Loucy (cell line): Measurements from ENCODE around the gene JAZF1.
A peak's percentile ranks its signal among the peaks of the same experiment; 100 is the strongest.

Source experiments
- H2AFZ ChIP-seq: fragments of 200-600 bp; sonication (generic); 2 replicates; pipeline ENCODE4 v1.6.0; 2016; ENCODE audit warnings: antibody characterized with exemption, mild to moderate bottlenecking, low read length, moderate library complexity
- H3F3A ChIP-seq: fragments of 200-600 bp; 2 replicates; pipeline ENCODE4 v1.6.0; 2016; ENCODE audit warnings: antibody characterized with exemption, low read depth, mild to moderate bottlenecking
- H3K27me3 ChIP-seq: fragments of 200-600 bp; sonication (generic); 2 replicates; pipeline ENCODE4 v1.6.1; 2014; ENCODE audit warnings: low read length, mild to moderate bottlenecking; ENCODE audit not compliant: insufficient read depth, poor library complexity, severe bottlenecking
- H3K36me3 ChIP-seq: fragments of 200-600 bp; sonication (generic); 2 replicates; pipeline ENCODE4 v1.6.1; 2016; ENCODE audit warnings: low read length; ENCODE audit not compliant: insufficient read depth
- H3K4me1 ChIP-seq: fragments of 200-600 bp; sonication (generic); 2 replicates; pipeline ENCODE4 v1.5.1; 2014; ENCODE audit warnings: low read length, mild to moderate bottlenecking; ENCODE audit not compliant: insufficient read depth, poor library complexity, severe bottlenecking
- H3K4me2 ChIP-seq: fragments of 200-600 bp; sonication (generic); 2 replicates; pipeline ENCODE4 v1.6.0; 2014; ENCODE audit warnings: antibody characterized with exemption, low read length, low read depth, mild to moderate bottlenecking; ENCODE audit not compliant: poor library complexity, severe bottlenecking
- H3K4me3 ChIP-seq: fragments of 200-600 bp; sonication (generic); 2 replicates; pipeline ENCODE4 v1.5.1; 2014; ENCODE audit warnings: low read length, mild to moderate bottlenecking, mixed read lengths; ENCODE audit not compliant: poor library complexity, severe bottlenecking
- H3K79me2 ChIP-seq: fragments of 200-600 bp; sonication (generic); 2 replicates; pipeline ENCODE4 v1.6.1; 2014; ENCODE audit warnings: low read length; ENCODE audit not compliant: insufficient read depth
- H3K9ac ChIP-seq: fragments of 200-600 bp; sonication (generic); 2 replicates; pipeline ENCODE4 v1.6.0; 2014; ENCODE audit warnings: mild to moderate bottlenecking, low read depth, low read length, moderate library complexity; ENCODE audit not compliant: poor library complexity, severe bottlenecking
- H3K9me2 ChIP-seq: fragments of 200-600 bp; sonication (generic); replicated peaks from 2 replicates; pipeline ENCODE4 v1.6.1; 2016; ENCODE audit warnings: low read depth, low read length, mixed read lengths
- H3K9me3 ChIP-seq: fragments of 200-600 bp; sonication (generic); 2 replicates; pipeline ENCODE4 v1.6.1; 2014; ENCODE audit warnings: mild to moderate bottlenecking, antibody characterized with exemption, low read length, low read depth; ENCODE audit not compliant: insufficient read depth
- H4K20me1 ChIP-seq: fragments of 200-600 bp; sonication (generic); 2 replicates; pipeline ENCODE4 v1.6.0; 2014; ENCODE audit warnings: antibody characterized with exemption, low read length, mild to moderate bottlenecking; ENCODE audit not compliant: insufficient read depth, poor library complexity, severe bottlenecking
- CTCF ChIP-seq: fragments of 200-600 bp; sonication (generic); conservative IDR thresholded peaks from 2 replicates; pipeline ENCODE4 v1.5.1; 2014; ENCODE audit warnings: mild to moderate bottlenecking, antibody characterized with exemption, low read length
- EZH2phosphoT487 ChIP-seq: fragments of 200-600 bp; IDR thresholded peaks from 2 replicates; pipeline ENCODE4 v1.6.1; 2018; ENCODE audit warnings: antibody characterized with exemption, mild to moderate bottlenecking, moderate library complexity, borderline replicate concordance

JAZF1 gene

GRCh38 chr7:28093623-28094232 lies 86.9 kb downstream of the JAZF1 start:
- H3K4me1 ChIP-seq = peaks cover 24% of the 10 kb centered on the region
- no peaks in the 10 kb centered on the region for H3K27me3 ChIP-seq
- peaks cover 15% of the 10 kb centered on the region; the same call in 1 of the 2 replicates for H3K79me2 ChIP-seq
- no peak overlapping the region for H3K4me2 ChIP-seq
- H3F3A ChIP-seq = peaks cover 7% of the 10 kb centered on the region; the same call in 1 of the 2 replicates
- no peak overlapping the region for H3K9ac ChIP-seq
- H3K9me3 ChIP-seq = no peaks in the 10 kb centered on the region
- H3K4me3 ChIP-seq = no peak overlapping the region
- H2AFZ ChIP-seq = no peak overlapping the region
- no peaks in the 10 kb centered on the region for H3K36me3 ChIP-seq
- no peaks in the 10 kb centered on the region for H3K9me2 ChIP-seq
- H4K20me1 ChIP-seq = peaks cover 4% of the 10 kb centered on the region
- TF ChIP-seq EZH2phosphoT487 = no peak
- TF ChIP-seq CTCF = peak; percentile 92

GRCh38 chr7:28091190-28091589 lies 89.4 kb downstream of the JAZF1 start:
- no peaks in the 10 kb centered on the region for H3K36me3 ChIP-seq
- no peak overlapping the region for H3K4me2 ChIP-seq
- H3K4me1 ChIP-seq = peaks cover 48% of the 10 kb centered on the region
- H3K27me3 ChIP-seq = no peaks in the 10 kb centered on the region
- H3K9me2 ChIP-seq = no peaks in the 10 kb centered on the region
- no peaks in the 10 kb centered on the region for H3K9me3 ChIP-seq
- H2AFZ ChIP-seq = no peak overlapping the region
- H3F3A ChIP-seq = peaks cover 11% of the 10 kb centered on the region; the same call in 1 of the 2 replicates
- TF ChIP-seq CTCF = no peak
- no peak for TF ChIP-seq EZH2phosphoT487
- no peak overlapping the region for H3K4me3 ChIP-seq
- H3K79me2 ChIP-seq = peaks cover 32% of the 10 kb centered on the region
- H4K20me1 ChIP-seq = peaks cover under 1% of the 10 kb centered on the region
- H3K9ac ChIP-seq = no peak overlapping the region

- Histone ChIP-seq H2AFZ (no peak overlapping the region), H3K4me2 (peak overlapping the region; percentile 54), H3K4me1 (peaks cover 67% of the 10 kb centered on the region), H3K79me2 (peaks cover 43% of the 10 kb centered on the region), H3F3A (peaks cover 16% of the 10 kb centered on the region; the same call in 1 of the 2 replicates), H3K9ac (peak overlapping the region; percentile 26), H3K36me3 (no peaks in the 10 kb centered on the region), H3K9me2 (no peaks in the 10 kb centered on the region), H3K27me3 (no peaks in the 10 kb centered on the region), H3K9me3 (no peaks in the 10 kb centered on the region), H4K20me1 (no peaks in the 10 kb centered on the region), H3K4me3 (peak overlapping the region; percentile 52)
- TF ChIP-seq CTCF (no peak), EZH2phosphoT487 (no peak)
These were observed 91.5 kb downstream of the JAZF1 start for GRCh38 chr7:28088901-28089714.
